Spleen (tissue), 11 donors: ENCODE data around the gene C12orf60. TPM values are rescaled to one million over a fixed set of nuclear protein-coding genes. Genes with fewer than 3 reads are reported as not detected.

Experiments used
- DNase-seq: peaks from one replicate; pipeline ENCODE4 v3.0.0-alpha.2; 2020
- H3K27ac ChIP-seq, 8 donors: fragments of 200-600 bp; sonication (generic) in 7 of 8; 1 replicate in 4 of 8; 2 replicates in 4 of 8; pipeline versions ENCODE4 v1.5.0 to v1.8.0; 2016 to 2021; ENCODE audit warnings: inconsistent platforms in 4 of 8, mild to moderate bottlenecking in 4 of 8, moderate library complexity in 1 of 8
- H3K27me3 ChIP-seq, 7 donors: fragments of 200-600 bp; sonication (generic) in 6 of 7; replicated peaks in 1 of 7; 1 replicate in 4 of 7; 2 replicates in 3 of 7; pipeline versions ENCODE4 v1.5.0 to v1.8.0; 2016 to 2021; ENCODE audit warnings: inconsistent platforms in 3 of 7, mild to moderate bottlenecking in 1 of 7
- H3K36me3 ChIP-seq, 6 donors: fragments of 200-600 bp; sonication (generic) in 5 of 6; 1 replicate in 4 of 6; 2 replicates in 2 of 6; pipeline versions ENCODE4 v1.5.0 to v1.8.0; 2016 to 2021; ENCODE audit warnings: inconsistent platforms in 2 of 6
- H3K4me1 ChIP-seq, 6 donors: fragments of 200-600 bp; sonication (generic) in 5 of 6; 1 replicate in 3 of 6; 2 replicates in 3 of 6; pipeline versions ENCODE4 v1.5.0 to v1.8.0; 2016 to 2021; ENCODE audit warnings: inconsistent platforms in 3 of 6
- H3K4me3 ChIP-seq, 8 donors: fragments of 200-600 bp; sonication (generic) in 7 of 8; 1 replicate in 4 of 8; 2 replicates in 4 of 8; pipeline versions ENCODE4 v1.5.0 to v1.8.0; 2016 to 2021; ENCODE audit warnings: inconsistent platforms in 4 of 8, mild to moderate bottlenecking in 4 of 8, moderate library complexity in 2 of 8
- H3K9me3 ChIP-seq, 8 donors: fragments of 200-600 bp; sonication (generic) in 7 of 8; 1 replicate in 4 of 8; 2 replicates in 4 of 8; pipeline versions ENCODE4 v1.5.0 to v1.8.0; 2016 to 2021; ENCODE audit warnings: inconsistent platforms in 4 of 8
- CTCF ChIP-seq, 11 experiments: fragments of 200-600 bp in 7 of 11; fragments of 450-650 bp in 4 of 11; sonication (generic) in 4 of 11; IDR thresholded peaks in 8 of 11; conservative IDR thresholded peaks in 3 of 11; 1 replicate in 7 of 11; 2 replicates in 4 of 11; pipeline versions ENCODE4 v1.4.0 to v1.8.0; 2016 to 2021; ENCODE audit warnings: antibody characterized with exemption in 11 of 11, inconsistent platforms in 4 of 11, mild to moderate bottlenecking in 1 of 11
- POLR2A ChIP-seq, 3 donors: fragments of 450-650 bp; IDR thresholded peaks; one replicate each; pipeline ENCODE4 v1.5.1; 2017; ENCODE audit warnings: antibody characterized with exemption in 3 of 3, mild to moderate bottlenecking in 1 of 3
- POLR2AphosphoS5 ChIP-seq, 3 donors: sonication (generic); formaldehyde crosslinking; IDR thresholded peaks; one replicate each; pipeline ENCODE4 v1.5.1; 2017; ENCODE audit warnings: antibody characterized with exemption in 3 of 3
- WGBS, 5 donors: extraction: QIAGEN DNeasy Blood & Tissue Kit in 3 of 5; methylation state at CpG; one replicate each; pipeline versions ENCODE4 v1.1.5 to v1.1.7; 2013 to 2018; 5-methylcytosine and 5-hydroxymethylcytosine counted together
- intact Hi-C: fragments of 100-400 bp; cut with DNase I; formaldehyde crosslinking; loops from one replicate; pipeline ENCODE4 v1.15.0; 2023; ENCODE audit warnings: low total_unique reads
- polyA plus RNA-seq, 3 donors: library from polyadenylated mRNA; stranded (reverse); fragments of 200-250 nt; gene quantifications; one replicate each; pipeline ENCODE4 v1.2.1, GENCODE V29; 2013
- total RNA-seq, 7 donors: library from RNA; depleted of rRNA in 3 of 7; stranded (reverse); fragments of >200 nt in 3 of 7; fragmentation: NEBNext Ultra II Directional in 4 of 7; extraction: Animal tissue kit (Norgen Biotek cat#: 25700) in 4 of 7; gene quantifications; one replicate each; pipeline versions ENCODE4 v1.1.0 to v1.2.1, GENCODE V29; 2016 to 2021
- donor health status: healthy with polysubstance abuse.
- donor health status: DM: no; HTN: no; CAD: no; lungs with moderate emphysema.
- donor health status: DM: no; HTN: no; CAD: no.
- donor health status: Bipolar disorder and iron deficiency.
- donor health status: healthy.
- donor health status: DM: no; HTN: no; CAD: no.
- donor health status: DM: yes; HTN: yes; CAD: no.

C12orf60 gene
- total and polyA plus RNA-seq, 10 donors: 0.51 to 2.2 (median 1.1) TPM

GRCh38 chr12:14854586-14855183 is 51.2 kb downstream of the C12orf60 start:
- Histone ChIP-seq H3K9me3 (peaks cover 0 to 15% (median 9%) of the 10 kb centered on the region in 8 donors), H3K36me3 (no peaks in the 10 kb centered on the region), H3K27me3 (no peaks in the 10 kb centered on the region), H3K27ac (no peak overlapping the region), H3K4me1 (no peaks in the 10 kb centered on the region), H3K4me3 (no peak overlapping the region)
- intact Hi-C loops: no loop called here
- no peak for TF ChIP-seq POLR2AphosphoS5 (IDR thresholded peaks at IDR 0.05)
- no peak for TF ChIP-seq POLR2A (IDR thresholded peaks at IDR 0.05)
- no peak for TF ChIP-seq CTCF (IDR thresholded peaks at IDR 0.05 in 8 of 11, conservative IDR thresholded peaks at IDR 0.05 in 3 of 11)
- 76 to 83% (median 80%) methylated on average over 6 of the region's 6 CpGs for WGBS, 5 donors
- DNase-seq: no peak

- H3K36me3 ChIP-seq: no peaks in the 10 kb centered on the region
- peaks cover 0 to 42% (median 29%) of the 10 kb centered on the region in 8 donors for H3K9me3 ChIP-seq
- H3K27ac ChIP-seq: no peak overlapping the region
- 69 to 95% (median 82%) methylated on average over 1 of the region's 1 CpG for WGBS, 5 donors
- no peak overlapping the region for H3K4me3 ChIP-seq
- intact Hi-C loops: no loop called here
- H3K27me3 ChIP-seq: no peaks in the 10 kb centered on the region
- TF ChIP-seq POLR2A (IDR thresholded peaks at IDR 0.05) (no peak), CTCF (IDR thresholded peaks at IDR 0.05 in 8 of 11, conservative IDR thresholded peaks at IDR 0.05 in 3 of 11) (no peak), POLR2AphosphoS5 (IDR thresholded peaks at IDR 0.05) (no peak)
- no peaks in the 10 kb centered on the region for H3K4me1 ChIP-seq
- DNase-seq: no peak
These were observed 55.0 kb downstream of the C12orf60 start for GRCh38 chr12:14858513-14858912.

- no peak overlapping the region for H3K4me3 ChIP-seq
- TF ChIP-seq CTCF (IDR thresholded peaks at IDR 0.05 in 8 of 11, conservative IDR thresholded peaks at IDR 0.05 in 3 of 11): no peak
- TF ChIP-seq POLR2A (IDR thresholded peaks at IDR 0.05): no peak
- no peak for TF ChIP-seq POLR2AphosphoS5 (IDR thresholded peaks at IDR 0.05)
- no peaks in the 10 kb centered on the region for H3K27me3 ChIP-seq
- H3K36me3 ChIP-seq: no peaks in the 10 kb centered on the region
- intact Hi-C loops: no loop called here
- DNase-seq: no peak
- H3K9me3 ChIP-seq: peaks cover 0 to 42% (median 29%) of the 10 kb centered on the region in 8 donors
- no peak overlapping the region for H3K27ac ChIP-seq
- no peaks in the 10 kb centered on the region for H3K4me1 ChIP-seq
These were observed 57.0 kb downstream of the C12orf60 start for GRCh38 chr12:14860490-14860889.

DNA sequence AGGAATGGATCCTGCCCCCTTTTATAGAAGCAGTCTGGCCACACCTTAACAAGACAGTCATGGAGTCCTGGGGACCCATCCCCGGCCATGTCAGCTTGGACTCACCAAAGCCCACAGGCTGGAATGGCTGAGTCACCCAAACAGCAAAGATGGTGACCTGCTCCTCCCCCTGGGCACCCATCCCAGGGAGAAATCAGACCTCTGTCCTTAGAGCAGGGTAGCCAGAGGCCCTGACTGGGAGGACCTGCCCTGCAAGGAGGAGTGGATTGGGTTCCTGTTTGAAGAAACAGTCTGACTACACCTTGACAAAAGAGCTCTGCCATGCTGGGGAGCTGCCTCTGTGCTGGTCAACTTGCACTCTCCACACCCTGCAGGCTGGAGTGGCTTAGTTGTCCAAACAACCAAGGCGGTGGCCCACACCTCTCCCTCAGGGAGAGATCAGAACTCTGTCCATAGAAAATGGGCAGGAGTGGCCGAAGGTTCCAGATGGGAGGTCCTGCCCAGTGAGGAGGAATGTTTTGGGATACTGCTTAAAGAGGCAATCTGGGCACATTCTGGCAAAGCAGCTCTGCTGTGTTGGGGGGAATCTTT is 65.5 kb downstream of the C12orf60 start:
- WGBS, 5 donors: 77 to 94% (median 92%) methylated on average over 1 to 3 of the region's 3 CpGs
- Histone ChIP-seq H3K9me3 (peaks cover 0 to 10% (median 4%) of the 10 kb centered on the region in 8 donors), H3K27ac (no peak overlapping the region), H3K27me3 (peaks cover 0 to 9% (median 0%) of the 10 kb centered on the region in 7 donors), H3K36me3 (no peaks in the 10 kb centered on the region), H3K4me3 (no peak overlapping the region), H3K4me1 (no peaks in the 10 kb centered on the region)
- intact Hi-C loops: no loop called here
- DNase-seq: no peak
- TF ChIP-seq CTCF (IDR thresholded peaks at IDR 0.05 in 8 of 11, conservative IDR thresholded peaks at IDR 0.05 in 3 of 11): no peak
- no peak for TF ChIP-seq POLR2AphosphoS5 (IDR thresholded peaks at IDR 0.05)
- TF ChIP-seq POLR2A (IDR thresholded peaks at IDR 0.05): no peak
